Dermis blood vessel endothelial cell (primary cell): Measurements from ENCODE around the gene SRSF3. TPM values are rescaled to one million over a fixed set of nuclear protein-coding genes. Genes with fewer than 3 reads are reported as not detected.
"Not testable (repeated sequence)": the region's sequence is repeated elsewhere in the genome, so short reads cannot be mapped to it uniquely, and the experiment has no call there.

Source experiments
- DNase-seq: peaks from one replicate; pipeline ENCODE4 v3.0.0; 2010
- total RNA-seq: library from RNA; depleted of rRNA; stranded (reverse); fragments of >200 nt; gene quantifications from 2 replicates; pipeline ENCODE4 v1.2.3, GENCODE V29; 2014

Gene SRSF3
- total RNA-seq, 1 donor from 2014 or later, result 224 TPM

DNA sequence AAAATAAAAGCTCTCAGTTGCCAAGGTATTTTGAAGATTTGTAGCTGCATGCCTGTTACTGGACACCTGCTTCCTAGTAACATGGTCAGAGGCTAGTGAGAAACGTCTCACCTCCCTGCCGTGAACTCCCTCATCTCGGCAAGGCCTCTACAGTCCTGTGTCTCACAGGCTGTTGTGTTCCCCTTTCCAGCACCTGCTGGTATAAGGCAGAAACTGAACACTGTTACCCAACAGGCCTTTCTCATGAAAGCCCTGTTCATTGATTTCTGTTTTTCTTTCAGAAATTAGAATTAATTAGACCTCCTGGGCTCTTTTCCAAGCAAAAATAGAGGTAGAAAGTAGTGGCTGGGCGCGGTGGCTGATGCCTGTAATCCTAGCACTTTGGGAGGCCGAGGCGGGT lies 17.6 kb upstream of the SRSF3 start:
- no peak for DNase-seq

DNA sequence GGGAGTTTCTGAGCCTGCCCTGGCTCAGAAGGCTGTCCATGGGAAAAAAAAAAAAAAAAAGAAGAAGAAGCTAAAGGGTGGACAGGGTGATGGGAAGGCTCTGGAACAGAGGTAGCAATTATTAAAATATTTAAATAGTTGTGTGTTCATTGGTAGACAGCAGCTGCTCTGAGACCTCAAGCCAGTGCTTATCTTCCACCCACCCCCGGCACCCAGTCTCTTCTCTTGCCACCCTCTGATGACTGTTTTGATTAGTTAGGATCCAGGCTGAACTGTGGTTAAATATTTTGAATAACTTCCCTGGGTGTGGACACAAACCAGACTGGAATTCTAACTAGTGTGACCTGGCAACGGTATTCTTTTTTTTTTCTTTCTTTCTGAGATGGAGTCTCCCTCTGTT lies 16.9 kb upstream of the SRSF3 start:
- DNase-seq, result no peak

- no peak for DNase-seq
Measured at GRCh38 chr6:36578030-36578429, 16.1 kb upstream of the SRSF3 start.

DNA sequence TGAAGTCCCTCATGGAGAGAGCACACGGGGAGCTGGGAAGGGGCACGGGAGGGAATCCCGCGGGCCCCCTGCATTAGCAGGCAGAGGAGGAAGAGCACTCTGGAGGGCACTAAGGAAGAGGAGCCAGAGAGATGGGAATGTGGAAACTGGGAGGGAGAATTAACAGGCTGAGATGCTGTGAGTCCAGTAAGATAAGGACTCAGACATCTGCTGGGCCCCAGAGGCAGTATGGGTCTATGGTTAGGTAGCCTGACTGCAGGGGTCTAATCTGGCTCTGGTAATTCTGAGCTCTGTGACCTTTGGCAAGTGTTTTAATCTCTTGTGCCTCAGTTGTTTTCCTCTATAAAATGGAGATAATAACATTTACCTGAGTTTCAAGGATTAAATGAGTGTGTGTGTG lies 15.7 kb upstream of the SRSF3 start:
- DNase-seq, result no peak

DNA sequence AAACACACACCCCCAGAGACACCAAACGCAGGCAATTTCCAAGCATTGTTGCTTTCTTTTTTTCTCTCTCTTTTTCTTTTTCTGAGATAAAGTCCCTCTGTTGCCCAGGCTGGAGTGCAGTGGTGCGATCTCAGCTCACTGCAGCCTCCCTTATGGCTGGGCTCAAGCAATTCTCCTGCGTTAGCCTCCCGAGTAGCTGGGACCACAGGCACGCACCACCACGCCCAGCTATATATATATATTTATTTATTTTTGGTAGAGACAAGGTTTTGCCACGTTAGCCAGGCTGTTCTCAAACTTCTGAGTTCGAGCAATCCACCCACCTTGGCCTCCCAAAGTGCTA lies 14.0 kb upstream of the SRSF3 start:
- no peak for DNase-seq

DNA sequence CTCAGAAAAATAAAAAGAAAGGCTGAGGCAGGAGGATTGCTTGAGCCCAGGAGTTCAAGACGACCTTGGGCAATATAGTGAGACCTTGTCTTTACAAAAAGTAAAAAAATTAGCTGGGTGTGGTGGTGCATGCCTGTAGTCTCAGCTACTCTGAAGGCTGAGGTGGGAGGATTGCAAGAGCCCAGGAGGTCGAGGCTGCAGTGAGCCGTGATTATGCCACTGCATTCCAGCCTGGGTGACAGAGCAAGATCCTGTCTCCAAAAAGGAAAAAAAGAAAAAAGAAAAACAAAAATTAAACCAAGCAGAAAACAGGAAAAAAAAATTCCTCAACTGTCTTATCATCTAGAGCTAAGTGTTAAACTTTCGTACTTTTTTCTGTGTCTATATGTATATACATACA lies 12.4 kb upstream of the SRSF3 start:
- no peak for DNase-seq

- DNase-seq, result no peak
Measured at GRCh38 chr6:36586606-36587005, 7.6 kb upstream of the SRSF3 start.

- DNase-seq, result not testable (repeated sequence)
Measured at GRCh38 chr6:36589025-36589400, 5.1 kb upstream of the SRSF3 start.

- peak; percentile 57 for DNase-seq
Measured at GRCh38 chr6:36590237-36590636, 3.9 kb upstream of the SRSF3 start.

GRCh38 chr6:36592221-36592655 lies 1.9 kb upstream of the SRSF3 start:
- no peak for DNase-seq

DNA sequence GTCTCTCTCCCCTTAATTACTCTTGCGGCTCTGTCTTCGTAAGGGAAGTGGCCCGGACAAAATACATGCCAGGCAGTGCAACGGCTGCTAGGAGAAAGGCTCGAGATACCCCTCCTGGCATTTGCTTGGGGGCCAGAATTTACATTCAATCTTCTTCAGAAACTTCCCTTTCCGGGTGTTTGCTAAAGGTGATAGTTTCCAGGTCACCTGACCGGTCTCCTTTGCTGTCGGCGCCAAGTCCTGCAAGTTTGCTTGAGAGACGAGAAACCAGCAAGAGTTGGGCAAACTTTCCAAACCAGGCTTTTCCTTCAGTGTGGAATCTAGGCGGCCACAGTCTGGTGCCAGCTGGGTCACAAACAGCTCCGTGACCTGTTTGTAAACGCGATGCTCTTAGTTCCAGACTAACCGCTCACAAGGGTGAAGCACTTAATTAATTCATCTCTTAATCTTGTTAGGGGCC lies 563 bp upstream of the SRSF3 start:
- peak; percentile 58 for DNase-seq

DNA sequence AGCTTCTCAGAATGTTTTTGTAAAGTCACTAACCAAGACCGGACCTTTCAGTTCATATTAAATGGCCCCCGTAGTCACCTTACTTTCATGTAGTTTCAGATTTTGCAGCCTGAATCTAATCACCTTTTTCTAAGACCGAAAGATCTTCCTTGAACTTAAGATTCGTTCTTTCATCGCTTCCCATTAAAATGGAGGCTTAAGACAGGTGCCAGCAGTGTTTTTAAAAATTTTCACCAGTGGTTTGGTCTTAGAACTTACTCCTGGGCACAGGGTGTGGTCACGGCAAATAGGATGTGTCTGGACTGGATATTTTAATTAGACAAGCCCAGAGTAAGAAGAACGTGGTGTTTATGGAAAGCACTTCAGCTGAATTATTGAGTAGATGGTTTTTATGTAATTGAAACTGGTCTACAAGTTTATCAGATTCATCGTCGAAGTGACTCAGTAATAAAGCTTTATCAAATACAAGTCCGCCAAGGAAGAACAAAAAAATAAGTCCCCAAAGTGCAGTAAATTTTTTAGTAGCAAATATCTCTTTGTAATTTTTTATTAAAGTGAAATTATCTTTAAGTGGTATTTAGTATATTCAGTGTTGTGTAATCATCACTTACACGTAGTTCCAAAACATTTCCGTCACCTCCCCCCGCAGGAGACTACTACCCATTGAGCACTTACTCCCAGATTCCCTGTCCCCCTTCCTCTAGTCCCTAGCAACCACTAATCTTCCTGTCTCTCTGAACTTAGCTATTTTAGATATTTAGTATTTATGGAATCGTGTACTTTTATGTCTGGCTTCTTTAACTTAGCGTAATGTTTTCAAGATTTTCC lies 868 bp downstream of the SRSF3 start:
- DNase-seq, result peak; percentile 71

DNA sequence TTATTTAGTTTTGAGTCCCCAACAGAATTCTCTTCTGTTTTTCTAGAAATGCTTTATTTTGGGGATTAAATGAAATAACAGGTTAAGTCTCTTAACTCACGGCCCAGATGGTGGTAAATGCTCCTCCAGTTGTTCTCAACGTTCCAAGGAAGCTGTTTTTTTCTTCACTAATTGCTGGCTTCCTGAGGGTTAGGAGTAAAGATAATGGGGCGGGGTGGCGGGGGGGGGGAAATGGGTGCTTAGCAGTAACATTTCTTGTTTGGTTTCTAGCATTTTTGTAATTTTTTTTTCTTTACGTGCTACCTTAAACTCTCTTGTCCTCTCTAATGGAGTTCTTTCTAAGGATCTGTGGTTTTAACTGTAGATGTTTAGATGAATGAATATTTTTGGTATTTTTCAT lies 2.2 kb downstream of the SRSF3 start:
- DNase-seq, result peak; percentile 40

DNA sequence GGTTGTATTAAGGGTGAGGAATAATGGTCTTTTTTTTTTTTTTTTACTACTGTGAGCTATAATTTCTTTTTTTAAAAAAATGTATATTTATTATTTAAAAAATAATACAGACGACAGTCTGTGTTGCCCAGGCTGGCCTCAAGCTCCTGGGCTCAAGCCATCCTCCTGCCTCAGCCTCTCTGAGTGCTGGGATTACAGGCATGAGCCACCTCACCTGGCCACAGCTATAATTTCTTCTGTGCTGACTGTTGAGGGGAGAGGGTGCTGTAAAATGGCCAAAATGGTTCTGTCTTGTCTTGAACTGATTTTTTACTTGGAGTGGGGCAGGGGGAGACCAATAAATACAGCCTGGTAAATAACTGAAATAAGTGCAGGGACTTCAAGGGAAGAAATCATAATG lies 3.6 kb downstream of the SRSF3 start:
- DNase-seq, result no peak

GRCh38 chr6:36598326-36598725 lies 4.2 kb downstream of the SRSF3 start:
- DNase-seq, result no peak

GRCh38 chr6:36598739-36599318 lies 4.7 kb downstream of the SRSF3 start:
- DNase-seq, result no peak

- peak; percentile 48 for DNase-seq
Measured at GRCh38 chr6:36599791-36600209, 5.6 kb downstream of the SRSF3 start.

DNA sequence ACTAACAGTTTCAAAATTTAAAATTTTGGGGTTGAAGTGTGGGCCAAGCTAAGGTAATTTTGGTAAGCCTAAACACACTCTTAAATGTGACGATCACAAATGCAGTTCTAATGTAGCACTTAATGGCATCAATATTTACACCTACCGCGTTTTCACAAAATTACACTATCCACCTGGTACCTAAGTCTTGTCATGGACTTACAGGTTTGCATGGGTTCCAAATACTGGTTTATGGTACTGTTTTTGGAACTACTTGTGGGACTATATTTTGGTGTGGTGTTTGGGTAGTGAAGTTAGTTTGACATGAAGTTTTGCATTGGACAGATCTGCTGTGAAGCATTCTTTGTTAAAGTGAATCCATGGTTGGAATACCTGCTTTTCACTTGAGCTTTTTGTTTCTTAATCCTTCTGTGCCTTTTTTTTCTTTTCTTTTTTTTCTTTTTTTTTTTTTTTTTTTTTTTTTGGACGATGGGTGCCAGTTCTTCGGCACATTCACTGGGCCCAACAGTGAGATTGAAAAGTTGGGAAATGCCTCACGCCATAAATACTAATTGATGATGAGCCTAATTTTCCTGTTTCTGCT lies 6.5 kb downstream of the SRSF3 start:
- DNase-seq, result no peak

DNA sequence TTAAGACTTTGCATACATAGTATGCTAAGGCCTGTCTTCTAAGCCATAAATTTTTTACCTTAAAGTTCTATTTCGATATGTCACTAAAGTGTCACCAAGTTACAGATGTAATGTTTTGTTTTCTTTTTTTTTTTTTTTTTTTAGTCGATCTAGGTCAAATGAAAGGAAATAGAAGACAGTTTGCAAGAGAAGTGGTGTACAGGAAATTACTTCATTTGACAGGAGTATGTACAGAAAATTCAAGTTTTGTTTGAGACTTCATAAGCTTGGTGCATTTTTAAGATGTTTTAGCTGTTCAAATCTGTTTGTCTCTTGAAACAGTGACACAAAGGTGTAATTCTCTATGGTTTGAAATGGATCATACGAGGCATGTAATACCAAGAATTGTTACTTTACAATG lies 7.7 kb downstream of the SRSF3 start:
- DNase-seq, result not testable (repeated sequence)

DNA sequence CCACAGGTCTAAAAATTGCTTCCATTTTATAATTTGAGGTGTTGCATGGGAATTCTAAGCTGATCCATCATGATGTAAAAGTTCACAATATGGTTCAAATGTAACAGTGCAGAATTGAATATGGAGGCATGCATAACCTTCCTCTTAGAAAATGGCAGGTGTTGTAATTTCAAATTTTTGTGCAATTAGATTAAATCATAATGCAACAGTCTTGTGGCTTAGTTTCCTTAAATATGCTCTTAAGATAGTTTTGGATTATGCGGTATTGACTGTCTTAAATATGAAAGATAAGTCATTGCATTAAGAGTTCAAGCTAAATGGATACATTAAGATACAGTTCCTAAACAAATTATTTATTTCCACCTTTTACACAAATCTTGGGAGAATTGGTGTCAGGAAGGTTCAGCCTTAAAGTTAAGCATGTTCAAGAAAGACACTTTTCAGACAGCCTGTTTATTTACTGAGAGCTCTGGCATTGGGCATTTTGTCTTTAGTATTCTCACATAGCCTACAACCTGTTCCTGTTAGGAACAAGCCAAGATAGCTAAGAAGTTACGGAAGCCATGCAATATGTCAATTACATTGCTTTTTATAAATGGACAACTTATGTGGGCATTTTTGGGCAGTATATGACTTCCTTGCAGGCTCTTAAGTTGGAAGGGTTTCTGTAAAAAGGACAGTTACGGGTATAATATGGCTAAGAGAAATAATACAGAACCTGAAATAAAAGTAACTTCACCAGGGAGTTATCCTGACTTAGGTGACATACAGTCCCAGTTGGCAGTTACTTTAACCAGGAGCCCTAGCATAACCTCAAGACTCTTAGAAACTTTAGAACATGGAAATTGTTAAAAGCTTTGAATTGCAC lies 9.3 kb downstream of the SRSF3 start:
- DNase-seq, result no peak

GRCh38 chr6:36604090-36605060 lies 10.2 kb downstream of the SRSF3 start:
- no peak for DNase-seq

- no peak for DNase-seq
Measured at GRCh38 chr6:36605143-36605542, 11.0 kb downstream of the SRSF3 start.
